MM.1S (cell line): ENCODE data around the gene CYP2S1.
A peak's percentile ranks its signal among the peaks of the same experiment; 100 is the strongest.

Experiments used
- DNase-seq: peaks from one replicate; pipeline ENCODE4 v3.0.0-alpha.2; 2015
- H2AFZ ChIP-seq: fragments of 300-600 bp; sonication (generic); 2 replicates; pipeline ENCODE4 v1.6.0; 2016; ENCODE audit warnings: antibody characterized with exemption, low read length
- H3F3A ChIP-seq: fragments of 300-600 bp; sonication (generic); 2 replicates; pipeline ENCODE4 v1.6.1; 2016; ENCODE audit warnings: mild to moderate bottlenecking, antibody characterized with exemption, low read length, moderate library complexity, mixed read lengths; ENCODE audit not compliant: insufficient read depth
- H3K27ac ChIP-seq: fragments of 300-600 bp; sonication (generic); 2 replicates; pipeline ENCODE4 v1.5.1; 2016; ENCODE audit warnings: mild to moderate bottlenecking, low read length
- H3K27me3 ChIP-seq: fragments of 300-600 bp; sonication (generic); replicated peaks from 2 replicates; pipeline ENCODE4 v1.6.0; 2016; ENCODE audit warnings: low read length; ENCODE audit not compliant: insufficient read depth
- H3K36me3 ChIP-seq: fragments of 300-600 bp; sonication (generic); replicated peaks from 2 replicates; pipeline ENCODE4 v1.6.1; 2016; ENCODE audit warnings: mild to moderate bottlenecking, low read length, mixed read lengths; ENCODE audit not compliant: insufficient read depth
- H3K4me1 ChIP-seq: fragments of 300-600 bp; sonication (generic); 2 replicates; pipeline ENCODE4 v1.6.1; 2016; ENCODE audit warnings: low read length, mixed read lengths
- H3K4me2 ChIP-seq: fragments of 300-600 bp; sonication (generic); 2 replicates; pipeline ENCODE4 v1.6.0; 2016; ENCODE audit warnings: low read depth, low read length
- H3K4me3 ChIP-seq: fragments of 300-600 bp; sonication (generic); 2 replicates; pipeline ENCODE4 v1.5.1; 2016; ENCODE audit warnings: low read length, mixed read lengths
- H3K79me2 ChIP-seq: fragments of 300-600 bp; sonication (generic); 2 replicates; pipeline ENCODE4 v1.6.1; 2016; ENCODE audit warnings: mixed run types, low read length, mixed read lengths
- H3K9ac ChIP-seq: fragments of 300-600 bp; sonication (generic); 2 replicates; pipeline ENCODE4 v1.6.1; 2016; ENCODE audit warnings: low read length, mixed read lengths
- H3K9me2 ChIP-seq: fragments of 300-600 bp; sonication (generic); replicated peaks from 2 replicates; pipeline ENCODE4 v1.6.1; 2016; ENCODE audit warnings: mild to moderate bottlenecking, low read length, mixed read lengths; ENCODE audit not compliant: insufficient read depth
- H3K9me3 ChIP-seq: fragments of 300-600 bp; sonication (generic); replicated peaks from 2 replicates; pipeline ENCODE4 v1.6.1; 2016; ENCODE audit warnings: mild to moderate bottlenecking, low read length, mixed read lengths; ENCODE audit not compliant: insufficient read depth
- H4K20me1 ChIP-seq: fragments of 300-600 bp; sonication (generic); 2 replicates; pipeline ENCODE4 v1.6.1; 2016; ENCODE audit warnings: mild to moderate bottlenecking, low read length, moderate library complexity, mixed read lengths; ENCODE audit not compliant: insufficient read depth
- EZH2 ChIP-seq: fragments of 300-600 bp; sonication (generic); optimal IDR thresholded peaks from 2 replicates; pipeline ENCODE3; 2017; ENCODE audit warnings: low read depth, mild to moderate bottlenecking, antibody characterized with exemption, low read length, mixed read lengths
- EZH2phosphoT487 ChIP-seq: fragments of 300-600 bp; sonication (generic); IDR thresholded peaks from 2 replicates; pipeline ENCODE4 v1.6.1; 2018; ENCODE audit warnings: antibody characterized with exemption, low read length
- TF ChIP-seq, protein P1 (sequence below): fragments of 300-600 bp; sonication (generic); IDR thresholded peaks from 2 replicates; pipeline ENCODE4 v1.5.1; 2016; ENCODE audit warnings: antibody characterized with exemption, low read length, mixed read lengths

Gene CYP2S1

DNA sequence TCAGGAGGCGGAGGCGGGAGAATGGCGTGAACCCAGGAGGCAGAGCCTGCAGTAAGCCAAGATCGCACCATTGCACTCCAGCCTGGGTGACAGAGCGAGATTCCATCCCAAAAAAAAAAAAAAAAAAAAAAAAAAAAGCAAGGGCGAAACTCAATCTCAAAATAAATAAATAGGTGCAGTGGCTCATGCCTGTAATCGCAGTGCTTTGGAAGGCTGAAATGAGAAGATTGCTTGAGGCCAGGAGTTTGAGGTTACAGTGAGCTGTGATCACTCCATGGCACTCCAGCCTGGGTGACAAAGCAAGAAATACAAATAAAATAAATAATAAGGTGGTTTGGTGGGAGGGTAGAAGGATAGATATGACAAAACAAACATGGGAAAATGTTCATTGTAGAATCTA lies 39.0 kb upstream of the CYP2S1 start:
- H3F3A ChIP-seq: no peaks in the 10 kb centered on the region
- no peaks in the 10 kb centered on the region for H3K9me3 ChIP-seq
- no peak for TF ChIP-seq EZH2phosphoT487
- TF ChIP-seq, protein P1, sequence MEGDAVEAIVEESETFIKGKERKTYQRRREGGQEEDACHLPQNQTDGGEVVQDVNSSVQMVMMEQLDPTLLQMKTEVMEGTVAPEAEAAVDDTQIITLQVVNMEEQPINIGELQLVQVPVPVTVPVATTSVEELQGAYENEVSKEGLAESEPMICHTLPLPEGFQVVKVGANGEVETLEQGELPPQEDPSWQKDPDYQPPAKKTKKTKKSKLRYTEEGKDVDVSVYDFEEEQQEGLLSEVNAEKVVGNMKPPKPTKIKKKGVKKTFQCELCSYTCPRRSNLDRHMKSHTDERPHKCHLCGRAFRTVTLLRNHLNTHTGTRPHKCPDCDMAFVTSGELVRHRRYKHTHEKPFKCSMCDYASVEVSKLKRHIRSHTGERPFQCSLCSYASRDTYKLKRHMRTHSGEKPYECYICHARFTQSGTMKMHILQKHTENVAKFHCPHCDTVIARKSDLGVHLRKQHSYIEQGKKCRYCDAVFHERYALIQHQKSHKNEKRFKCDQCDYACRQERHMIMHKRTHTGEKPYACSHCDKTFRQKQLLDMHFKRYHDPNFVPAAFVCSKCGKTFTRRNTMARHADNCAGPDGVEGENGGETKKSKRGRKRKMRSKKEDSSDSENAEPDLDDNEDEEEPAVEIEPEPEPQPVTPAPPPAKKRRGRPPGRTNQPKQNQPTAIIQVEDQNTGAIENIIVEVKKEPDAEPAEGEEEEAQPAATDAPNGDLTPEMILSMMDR: no peak
- no peak for TF ChIP-seq EZH2
- no peak overlapping the region for H3K4me3 ChIP-seq
- no peaks in the 10 kb centered on the region for H4K20me1 ChIP-seq
- no peaks in the 10 kb centered on the region for H3K36me3 ChIP-seq
- H3K9ac ChIP-seq: no peak overlapping the region
- H2AFZ ChIP-seq: no peak overlapping the region
- no peak for DNase-seq
- H3K27me3 ChIP-seq: peaks cover 71% of the 10 kb centered on the region
- H3K79me2 ChIP-seq: no peaks in the 10 kb centered on the region
- no peak overlapping the region for H3K4me2 ChIP-seq
- H3K9me2 ChIP-seq: no peaks in the 10 kb centered on the region
- H3K4me1 ChIP-seq: no peaks in the 10 kb centered on the region
- H3K27ac ChIP-seq: no peak overlapping the region

- H3K9me2 ChIP-seq: no peaks in the 10 kb centered on the region
- H4K20me1 ChIP-seq: no peaks in the 10 kb centered on the region
- no peaks in the 10 kb centered on the region for H3K9me3 ChIP-seq
- no peaks in the 10 kb centered on the region for H3F3A ChIP-seq
- H3K9ac ChIP-seq: no peak overlapping the region
- no peak for TF ChIP-seq EZH2phosphoT487
- TF ChIP-seq, protein P1: no peak
- TF ChIP-seq EZH2: no peak
- no peaks in the 10 kb centered on the region for H3K4me1 ChIP-seq
- H3K36me3 ChIP-seq: no peaks in the 10 kb centered on the region
- H3K27ac ChIP-seq: no peak overlapping the region
- H2AFZ ChIP-seq: no peak overlapping the region
- no peak overlapping the region for H3K4me3 ChIP-seq
- H3K79me2 ChIP-seq: no peaks in the 10 kb centered on the region
- DNase-seq: no peak
- peaks cover 65% of the 10 kb centered on the region for H3K27me3 ChIP-seq
- no peak overlapping the region for H3K4me2 ChIP-seq
These were observed 36.8 kb upstream of the CYP2S1 start for GRCh38 chr19:41156207-41156606.

DNA sequence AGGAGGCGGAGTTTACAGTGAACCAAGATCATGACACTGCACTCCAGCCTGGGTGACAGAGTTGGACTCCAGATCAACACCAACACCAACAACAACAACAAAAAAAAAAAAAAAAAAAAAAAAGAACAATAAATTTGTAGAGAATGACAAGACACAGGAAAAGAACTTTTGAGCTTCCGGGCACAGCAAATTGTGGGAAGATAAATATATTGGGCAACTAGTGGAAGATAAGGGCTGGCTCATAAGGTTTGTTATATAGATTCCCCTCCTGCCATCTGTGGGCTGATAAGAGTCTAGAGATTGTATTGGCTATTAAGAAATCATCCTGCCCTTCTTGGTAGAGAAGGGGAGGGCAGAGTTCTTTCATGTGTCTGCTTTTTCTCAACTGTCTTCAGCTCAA lies 33.1 kb upstream of the CYP2S1 start:
- TF ChIP-seq, protein P1: no peak
- TF ChIP-seq EZH2: no peak
- no peak for TF ChIP-seq EZH2phosphoT487
- H3K9me3 ChIP-seq: no peaks in the 10 kb centered on the region
- no peak overlapping the region for H3K4me2 ChIP-seq
- no peak for DNase-seq
- H3K9me2 ChIP-seq: no peaks in the 10 kb centered on the region
- no peaks in the 10 kb centered on the region for H3K36me3 ChIP-seq
- H2AFZ ChIP-seq: no peak overlapping the region
- no peaks in the 10 kb centered on the region for H3F3A ChIP-seq
- no peaks in the 10 kb centered on the region for H3K79me2 ChIP-seq
- H3K27ac ChIP-seq: no peak overlapping the region
- H3K4me3 ChIP-seq: no peak overlapping the region
- H3K9ac ChIP-seq: no peak overlapping the region
- H3K4me1 ChIP-seq: no peaks in the 10 kb centered on the region
- peaks cover 61% of the 10 kb centered on the region for H3K27me3 ChIP-seq
- H4K20me1 ChIP-seq: no peaks in the 10 kb centered on the region

DNA sequence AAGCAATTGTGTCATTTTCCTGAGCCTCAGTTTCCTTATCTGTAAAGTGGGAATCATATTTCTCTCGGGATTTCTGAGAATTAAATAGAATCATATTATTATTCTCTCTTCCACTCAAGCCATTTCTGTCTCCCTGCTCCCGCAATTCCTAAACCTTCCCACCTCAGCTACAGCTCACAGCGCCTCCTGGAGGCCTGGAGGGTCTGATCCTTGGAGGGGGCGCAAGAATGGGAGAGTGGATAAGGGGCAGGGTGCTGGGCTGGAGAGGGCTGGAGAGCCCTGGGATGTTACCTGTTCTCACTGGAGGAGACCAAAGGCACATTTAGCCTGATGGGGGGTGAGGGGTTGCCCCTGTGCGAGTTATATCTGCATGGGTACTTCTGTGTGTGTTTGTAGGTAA lies 31.1 kb upstream of the CYP2S1 start:
- Histone ChIP-seq H3K27ac (no peak overlapping the region), H3K9ac (no peak overlapping the region), H4K20me1 (no peaks in the 10 kb centered on the region), H3K79me2 (no peaks in the 10 kb centered on the region), H3K4me3 (no peak overlapping the region), H3K4me1 (no peaks in the 10 kb centered on the region), H3K9me3 (no peaks in the 10 kb centered on the region), H3K9me2 (no peaks in the 10 kb centered on the region), H3K36me3 (no peaks in the 10 kb centered on the region), H2AFZ (no peak overlapping the region), H3K4me2 (no peak overlapping the region), H3F3A (no peaks in the 10 kb centered on the region), H3K27me3 (peaks cover 64% of the 10 kb centered on the region)
- TF ChIP-seq, protein P1: peak; percentile 29; the same call in 1 of the 2 replicates
- TF ChIP-seq EZH2: no peak
- no peak for DNase-seq
